GM18870 (cell line): Measurements from ENCODE around the gene NKTR.

Source experiments
- ATAC-seq: cut with Tn5 transposase; IDR thresholded peaks from one replicate; pipeline ENCODE4 v1.9.1; 2021; ENCODE audit warnings: moderate library complexity; ENCODE audit not compliant: unreplicated experiment

Gene NKTR

GRCh38 chr3:42692667-42693529 lies 92.4 kb downstream of the NKTR start:
- ATAC-seq, result no peak

- ATAC-seq, result no peak
These were observed 93.0 kb downstream of the NKTR start for GRCh38 chr3:42693530-42693930.

- ATAC-seq, result no peak
These were observed 93.9 kb downstream of the NKTR start for GRCh38 chr3:42694366-42694765.

GRCh38 chr3:42696356-42697288 lies 96.1 kb downstream of the NKTR start:
- no peak for ATAC-seq

- ATAC-seq, result no peak
These were observed 97.0 kb downstream of the NKTR start for GRCh38 chr3:42697289-42698051.
